ENCODE data around the gene AP2A1. TPM values are rescaled to one million over a fixed set of nuclear protein-coding genes. Genes with fewer than 3 reads are reported as not detected.

AP2A1 gene
- total and polyA plus RNA-seq, 2 of the 13 experiments (the other 11 are each of a cell fraction or from before 2014, with no cell fraction given): 22.7 to 39.7 TPM

DNA sequence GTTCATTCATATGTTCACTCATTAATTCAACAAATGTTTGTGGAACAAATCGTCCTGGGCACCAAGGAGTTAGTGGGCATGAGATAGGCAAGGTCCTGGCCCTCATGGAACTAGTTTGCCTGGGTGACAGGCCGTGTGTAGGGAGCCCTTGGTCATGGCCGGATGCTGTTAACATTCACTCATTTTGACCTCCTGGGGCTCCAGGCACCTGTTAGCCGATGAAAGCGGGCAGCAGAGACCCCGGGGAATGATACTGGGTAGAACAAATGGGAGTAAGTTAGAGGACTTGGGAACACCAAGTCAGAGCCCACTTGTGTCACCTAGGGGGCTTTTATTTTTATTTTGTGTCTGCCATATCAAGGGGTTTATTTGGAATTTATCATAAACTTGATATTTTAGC is 57.9 kb downstream of the AP2A1 start:
- no peak for FAIRE-seq
- CTCF ChIA-PET (ENCODE audit: low intra/inter-chr PET ratio, low total read pairs): no interaction called here

DNA sequence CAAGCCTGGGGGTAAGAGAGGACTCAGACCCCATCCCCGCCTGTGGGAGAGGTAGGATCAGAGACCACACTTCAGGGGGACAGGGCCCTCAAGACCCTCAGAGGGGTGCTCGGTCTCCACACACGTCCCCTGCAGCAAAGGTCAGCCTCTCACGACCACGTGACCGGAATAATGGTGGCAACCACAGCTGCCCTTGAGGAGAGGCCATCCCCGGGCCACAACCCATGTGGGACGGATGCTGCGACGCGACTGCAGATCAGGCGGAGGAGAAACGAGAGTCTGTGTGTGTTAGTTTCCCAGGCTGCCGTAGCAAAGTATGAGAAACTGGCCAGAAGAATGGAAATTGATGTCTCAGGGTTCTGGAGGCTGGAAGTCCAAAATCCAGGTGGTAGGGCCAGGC is 60.2 kb downstream of the AP2A1 start:
- no peak overlapping the region for H3K4me2 ChIP-seq (ENCODE audit: low read depth, low read length)
- FAIRE-seq: no peak
- intact Hi-C loops (cut with micrococcal nuclease; ENCODE audit: unreplicated experiment): no loop called here
- H2AFZ ChIP-seq (ENCODE audit: low read length): no peak overlapping the region
- no peak overlapping the region for H3K4me3 ChIP-seq (replicated peaks in 1 of 3; ENCODE audit: insufficient read depth in 1 of 3, low read depth in 2 of 3, low read length in 3 of 3)
- BruUV-seq (replicated peaks): no TSS peak
- in situ Hi-C loops (cut with HindIII; ENCODE audit: extremely low pct_ligation_motif_present, low pct_unique_long_range_greater_than_20kb): no loop called here
- CTCF ChIA-PET (ENCODE audit: low intra/inter-chr PET ratio, low total read pairs): no interaction called here
- H3K79me2 ChIP-seq (ENCODE audit: insufficient read depth, low read length): no peaks in the 10 kb centered on the region
- no peak for TF ChIP-seq TEAD2 (CRISPR knock-in tag; IDR thresholded peaks at IDR 0.05)
- no peak for TF ChIP-seq CC2D1A (CRISPR knock-in tag; IDR thresholded peaks at IDR 0.05)
- no peak for TF ChIP-seq ZNF562 (CRISPR knock-in tag; IDR thresholded peaks at IDR 0.05; ENCODE audit: borderline replicate concordance)
- TF ChIP-seq ARHGAP35 (CRISPR knock-in tag; IDR thresholded peaks at IDR 0.05; ENCODE audit: borderline replicate concordance): no peak
- TF ChIP-seq ZNF329 (CRISPR knock-in tag; IDR thresholded peaks at IDR 0.05; ENCODE audit: low read depth): no peak
- TF ChIP-seq, protein P1, sequence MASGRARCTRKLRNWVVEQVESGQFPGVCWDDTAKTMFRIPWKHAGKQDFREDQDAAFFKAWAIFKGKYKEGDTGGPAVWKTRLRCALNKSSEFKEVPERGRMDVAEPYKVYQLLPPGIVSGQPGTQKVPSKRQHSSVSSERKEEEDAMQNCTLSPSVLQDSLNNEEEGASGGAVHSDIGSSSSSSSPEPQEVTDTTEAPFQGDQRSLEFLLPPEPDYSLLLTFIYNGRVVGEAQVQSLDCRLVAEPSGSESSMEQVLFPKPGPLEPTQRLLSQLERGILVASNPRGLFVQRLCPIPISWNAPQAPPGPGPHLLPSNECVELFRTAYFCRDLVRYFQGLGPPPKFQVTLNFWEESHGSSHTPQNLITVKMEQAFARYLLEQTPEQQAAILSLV (CRISPR knock-in tag; IDR thresholded peaks at IDR 0.05; ENCODE audit: borderline replicate concordance): no peak
- TF ChIP-seq ZNF572 (CRISPR knock-in tag; IDR thresholded peaks at IDR 0.05): no peak
- no peak for TF ChIP-seq SYNCRIP (IDR thresholded peaks at IDR 0.05; ENCODE audit: insufficient read depth, low read depth, low read length)
- no peak for TF ChIP-seq NR3C1 (CRISPR knock-in tag; IDR thresholded peaks at IDR 0.05)
- TF ChIP-seq, protein P2, sequence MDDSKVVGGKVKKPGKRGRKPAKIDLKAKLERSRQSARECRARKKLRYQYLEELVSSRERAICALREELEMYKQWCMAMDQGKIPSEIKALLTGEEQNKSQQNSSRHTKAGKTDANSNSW (CRISPR knock-in tag; IDR thresholded peaks at IDR 0.05; ENCODE audit: borderline replicate concordance): no peak
- no peak for ATAC-seq
- POLR2A ChIA-PET: no interaction called here
- H4K20me1 ChIP-seq (ENCODE audit: insufficient read depth, low read length): no peaks in the 10 kb centered on the region
- H3K9ac ChIP-seq (ENCODE audit: insufficient read depth, low read depth, low read length): no peak overlapping the region
- H3K36me3 ChIP-seq (replicated peaks in 1 of 2; ENCODE audit: control insufficient read depth in 1 of 2, insufficient read depth in 2 of 2, low read length in 2 of 2): peaks cover 19 to 36% of the 10 kb centered on the region in 2 experiments; a peak in 4 of 5 replicates
- H3K4me1 ChIP-seq (ENCODE audit: insufficient read depth, low read length): no peaks in the 10 kb centered on the region
- no peak overlapping the region for H3K27ac ChIP-seq (ENCODE audit: extremely low read length, insufficient read depth, low read length)
- WGBS (ENCODE audit: low lambda C conversion rate): over 99% methylated on average over 12 of the region's 14 CpGs
- no peaks in the 10 kb centered on the region for H3K27me3 ChIP-seq (ENCODE audit: control insufficient read depth in 1 of 2, insufficient read depth in 2 of 2, low read length in 2 of 2)
- H3K9me3 ChIP-seq (ENCODE audit: low read length): no peaks in the 10 kb centered on the region
- no peak for DNase-seq (ENCODE audit: low spot score)

More for the DNA sequence above, 57.9 kb downstream of the AP2A1 start:
- Histone ChIP-seq H3K36me3 (replicated peaks in 1 of 2; ENCODE audit: control insufficient read depth in 1 of 2, insufficient read depth in 2 of 2, low read length in 2 of 2) (peaks cover 8 to 26% of the 10 kb centered on the region in 2 experiments; a peak in 4 of 5 replicates), H3K9me3 (ENCODE audit: low read length) (no peaks in the 10 kb centered on the region), H3K4me2 (ENCODE audit: low read depth, low read length) (no peak overlapping the region), H4K20me1 (ENCODE audit: insufficient read depth, low read length) (no peaks in the 10 kb centered on the region), H3K27ac (ENCODE audit: extremely low read length, insufficient read depth, low read length) (no peak overlapping the region), H2AFZ (ENCODE audit: low read length) (no peak overlapping the region), H3K4me3 (replicated peaks in 1 of 3; ENCODE audit: insufficient read depth in 1 of 3, low read depth in 2 of 3, low read length in 3 of 3) (no peak overlapping the region), H3K79me2 (ENCODE audit: insufficient read depth, low read length) (peaks cover 6% of the 10 kb centered on the region), H3K4me1 (ENCODE audit: insufficient read depth, low read length) (peaks cover 4% of the 10 kb centered on the region), H3K27me3 (ENCODE audit: control insufficient read depth in 1 of 2, insufficient read depth in 2 of 2, low read length in 2 of 2) (no peaks in the 10 kb centered on the region), H3K9ac (ENCODE audit: insufficient read depth, low read depth, low read length) (no peak overlapping the region)
- intact Hi-C loops (cut with micrococcal nuclease; ENCODE audit: unreplicated experiment) (no loop called here), in situ Hi-C loops (cut with HindIII; ENCODE audit: extremely low pct_ligation_motif_present, low pct_unique_long_range_greater_than_20kb) (no loop called here)
- BruUV-seq (replicated peaks): no TSS peak
- 91% methylated on average over 6 of the region's 6 CpGs for WGBS (ENCODE audit: low lambda C conversion rate)
- POLR2A ChIA-PET: no interaction called here
- DNase-seq (ENCODE audit: low spot score) (no peak), ATAC-seq (no peak)
- TF ChIP-seq RARA (CRISPR knock-in tag; IDR thresholded peaks at IDR 0.05) (no peak), KMT2B (CRISPR knock-in tag; IDR thresholded peaks at IDR 0.05) (no peak)
